Dendritic cell treated with granulocyte-macrophage colony-stimulating factor and Interleukin-4, amounts not matched to agents 40 ng/mL and 50 ng/mL, for 4 days (primary cell): Measurements from ENCODE around the gene ATG2A.
A peak's percentile ranks its signal among the peaks of the same experiment; 100 is the strongest.

Experiments
- H3K27ac Mint-ChIP-seq: one replicate; pipeline ENCODE4 v1.8.0; 2022; ENCODE audit warnings: mild to moderate bottlenecking, mixed read lengths
- H3K27me3 Mint-ChIP-seq: one replicate; pipeline ENCODE4 v1.8.0; 2022; ENCODE audit warnings: mild to moderate bottlenecking, mixed read lengths
- H3K36me3 Mint-ChIP-seq: one replicate; pipeline ENCODE4 v1.8.0; 2022; ENCODE audit warnings: low read depth, mixed read lengths
- H3K4me1 Mint-ChIP-seq: one replicate; pipeline ENCODE4 v1.8.0; 2022; ENCODE audit warnings: low read depth, mixed read lengths
- H3K4me3 Mint-ChIP-seq: one replicate; pipeline ENCODE4 v1.8.0; 2022; ENCODE audit warnings: mild to moderate bottlenecking, moderate library complexity, mixed read lengths
- H3K9me3 Mint-ChIP-seq: one replicate; pipeline ENCODE4 v1.8.0; 2022; ENCODE audit warnings: mixed read lengths
- intact Hi-C: fragments of 100-400 bp; cut with micrococcal nuclease; formaldehyde crosslinking; loops from one replicate; pipeline ENCODE4 v1.15.0; 2022

The ATG2A gene

DNA sequence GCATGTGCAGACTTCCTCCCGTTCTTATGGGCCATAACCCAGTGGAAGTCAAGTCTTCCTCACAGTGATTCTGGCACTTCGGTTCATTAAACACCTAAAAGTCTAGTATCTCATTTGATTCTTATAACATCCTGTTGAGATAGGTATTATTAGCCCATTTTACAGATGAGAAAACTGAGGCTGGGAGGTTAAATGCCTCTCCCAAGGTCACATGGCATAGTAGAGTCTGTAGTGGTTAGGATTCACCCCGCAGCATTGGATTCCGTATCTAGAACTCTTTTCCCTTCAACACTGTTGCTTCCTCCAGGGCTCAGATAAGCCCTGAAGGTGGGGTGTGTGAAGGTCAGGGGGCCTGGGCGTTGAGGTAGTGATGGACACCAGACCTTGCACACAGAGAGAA is 15.3 kb upstream of the ATG2A start:
- intact Hi-C loops, result no loop called here
- Mint-ChIP-seq H3K9me3 (no peaks in the 10 kb centered on the region), H3K4me1 (no peaks in the 10 kb centered on the region), H3K36me3 (peaks cover 79% of the 10 kb centered on the region), H3K27me3 (no peaks in the 10 kb centered on the region), H3K4me3 (no peak overlapping the region), H3K27ac (no peak overlapping the region)

DNA sequence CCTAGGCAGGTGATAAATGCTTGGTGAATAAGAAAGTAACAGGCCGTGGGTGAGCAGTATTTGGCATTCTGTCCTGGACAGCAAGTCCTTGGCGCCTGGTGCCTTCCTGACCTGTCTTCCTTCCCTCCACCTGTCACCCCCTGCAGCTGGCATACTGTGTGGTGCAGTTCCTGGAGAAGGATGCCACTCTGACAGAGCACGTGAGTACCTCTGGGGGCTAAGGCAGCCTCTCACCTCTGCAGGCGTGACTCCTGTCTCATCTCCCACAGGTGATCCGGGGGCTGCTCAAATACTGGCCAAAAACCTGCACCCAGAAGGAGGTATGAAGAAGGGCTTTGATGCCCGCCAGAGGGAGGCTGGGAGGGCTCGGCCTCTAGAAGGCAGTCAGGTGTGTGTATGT is 14.3 kb upstream of the ATG2A start:
- intact Hi-C loops, result no loop called here
- Mint-ChIP-seq H3K27ac (no peak overlapping the region), H3K4me3 (no peak overlapping the region), H3K9me3 (no peaks in the 10 kb centered on the region), H3K27me3 (no peaks in the 10 kb centered on the region), H3K4me1 (no peaks in the 10 kb centered on the region), H3K36me3 (peaks cover 89% of the 10 kb centered on the region)

DNA sequence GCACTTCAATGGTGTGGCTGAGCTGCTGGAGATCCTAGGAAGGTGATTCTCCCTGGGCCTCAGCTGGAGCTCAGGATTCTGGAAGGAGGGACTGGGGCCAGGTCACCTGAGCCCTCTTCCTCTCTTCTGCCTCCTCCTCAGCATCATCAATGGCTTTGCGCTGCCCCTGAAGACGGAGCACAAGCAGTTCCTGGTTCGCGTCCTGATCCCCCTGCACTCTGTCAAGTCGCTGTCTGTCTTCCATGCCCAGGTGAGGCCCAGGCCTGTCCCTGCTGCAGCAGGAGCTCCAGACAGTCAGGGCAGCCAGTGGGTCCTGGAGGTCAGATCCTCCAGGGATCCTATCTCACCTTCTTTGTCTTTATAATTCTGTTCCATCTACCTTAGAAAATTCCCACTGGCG is 13.3 kb upstream of the ATG2A start:
- H3K27me3 Mint-ChIP-seq, result peaks cover 4% of the 10 kb centered on the region
- intact Hi-C loops, result no loop called here
- no peaks in the 10 kb centered on the region for H3K9me3 Mint-ChIP-seq
- peaks cover 92% of the 10 kb centered on the region for H3K36me3 Mint-ChIP-seq
- H3K27ac Mint-ChIP-seq, result no peak overlapping the region
- H3K4me1 Mint-ChIP-seq, result peaks cover 9% of the 10 kb centered on the region
- H3K4me3 Mint-ChIP-seq, result no peak overlapping the region

DNA sequence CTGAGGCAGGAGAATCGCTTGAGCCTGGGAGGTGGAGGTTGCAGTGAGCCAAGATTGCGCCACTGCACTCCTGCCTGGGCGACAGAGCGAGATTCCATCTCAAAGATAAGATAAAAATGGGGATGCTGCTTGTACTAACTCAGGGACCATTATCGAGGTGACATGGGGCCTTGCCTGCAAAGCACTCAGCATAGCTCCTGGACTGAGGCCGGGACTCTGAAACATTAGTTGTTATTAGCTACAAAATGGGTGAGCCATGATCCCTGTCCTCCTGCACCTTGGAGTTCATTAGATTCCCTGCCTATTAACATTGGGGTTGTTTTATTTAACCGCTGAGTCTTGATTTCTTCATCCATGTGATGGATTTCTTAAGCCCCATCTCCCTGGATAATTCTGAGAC is 12.6 kb upstream of the ATG2A start:
- Mint-ChIP-seq H3K9me3 (no peaks in the 10 kb centered on the region), H3K4me1 (peaks cover 15% of the 10 kb centered on the region), H3K27me3 (peaks cover 9% of the 10 kb centered on the region), H3K27ac (no peak overlapping the region), H3K4me3 (no peak overlapping the region), H3K36me3 (peaks cover 93% of the 10 kb centered on the region)
- intact Hi-C loops, result no loop called here

DNA sequence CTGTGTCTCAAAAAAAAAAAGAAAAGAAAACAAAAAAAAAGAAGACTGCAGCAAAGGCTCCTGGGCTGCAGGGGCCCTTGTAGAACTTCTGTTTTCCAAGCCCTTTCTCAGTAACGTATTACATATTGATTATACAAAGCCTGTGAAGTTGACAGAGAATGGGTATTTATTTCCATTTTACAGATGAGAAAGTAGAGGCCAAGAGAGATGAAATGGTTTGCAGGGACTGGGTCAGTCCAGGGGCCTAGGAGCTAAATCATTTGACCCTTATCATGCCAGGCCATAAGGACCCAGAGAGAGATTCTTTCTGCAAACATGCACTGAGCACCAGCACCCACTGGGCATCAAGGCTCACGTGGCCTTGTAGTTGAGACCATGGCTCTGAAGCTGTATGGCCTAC is 11.9 kb upstream of the ATG2A start:
- Mint-ChIP-seq H3K36me3 (peaks cover 92% of the 10 kb centered on the region), H3K4me3 (no peak overlapping the region), H3K27ac (no peak overlapping the region), H3K4me1 (peaks cover 20% of the 10 kb centered on the region), H3K9me3 (no peaks in the 10 kb centered on the region), H3K27me3 (peaks cover 9% of the 10 kb centered on the region)
- intact Hi-C loops, result no loop called here

DNA sequence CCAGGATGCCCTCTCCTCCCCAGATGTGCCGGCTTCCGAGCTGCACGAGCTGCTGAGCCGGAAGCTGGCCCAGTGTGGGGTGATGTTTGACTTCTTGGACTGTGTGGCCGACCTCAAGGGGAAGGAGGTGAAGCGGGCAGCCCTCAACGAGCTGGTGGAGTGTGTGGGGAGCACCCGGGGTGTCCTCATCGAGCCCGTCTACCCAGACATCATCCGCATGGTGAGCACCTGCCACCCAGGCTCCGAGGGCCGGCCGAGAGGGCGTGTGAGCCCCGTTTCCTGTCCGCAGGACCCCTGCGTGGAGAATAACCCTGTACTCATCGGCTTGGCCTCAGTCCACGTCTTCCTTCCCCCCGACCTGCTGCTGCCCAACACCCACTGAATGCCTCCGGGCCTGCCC is 9.7 kb upstream of the ATG2A start:
- Mint-ChIP-seq H3K4me1 (peaks cover 20% of the 10 kb centered on the region), H3K9me3 (no peaks in the 10 kb centered on the region), H3K27ac (no peak overlapping the region), H3K4me3 (no peak overlapping the region), H3K27me3 (peaks cover 9% of the 10 kb centered on the region), H3K36me3 (peaks cover 70% of the 10 kb centered on the region)
- intact Hi-C loops, result no loop called here

DNA sequence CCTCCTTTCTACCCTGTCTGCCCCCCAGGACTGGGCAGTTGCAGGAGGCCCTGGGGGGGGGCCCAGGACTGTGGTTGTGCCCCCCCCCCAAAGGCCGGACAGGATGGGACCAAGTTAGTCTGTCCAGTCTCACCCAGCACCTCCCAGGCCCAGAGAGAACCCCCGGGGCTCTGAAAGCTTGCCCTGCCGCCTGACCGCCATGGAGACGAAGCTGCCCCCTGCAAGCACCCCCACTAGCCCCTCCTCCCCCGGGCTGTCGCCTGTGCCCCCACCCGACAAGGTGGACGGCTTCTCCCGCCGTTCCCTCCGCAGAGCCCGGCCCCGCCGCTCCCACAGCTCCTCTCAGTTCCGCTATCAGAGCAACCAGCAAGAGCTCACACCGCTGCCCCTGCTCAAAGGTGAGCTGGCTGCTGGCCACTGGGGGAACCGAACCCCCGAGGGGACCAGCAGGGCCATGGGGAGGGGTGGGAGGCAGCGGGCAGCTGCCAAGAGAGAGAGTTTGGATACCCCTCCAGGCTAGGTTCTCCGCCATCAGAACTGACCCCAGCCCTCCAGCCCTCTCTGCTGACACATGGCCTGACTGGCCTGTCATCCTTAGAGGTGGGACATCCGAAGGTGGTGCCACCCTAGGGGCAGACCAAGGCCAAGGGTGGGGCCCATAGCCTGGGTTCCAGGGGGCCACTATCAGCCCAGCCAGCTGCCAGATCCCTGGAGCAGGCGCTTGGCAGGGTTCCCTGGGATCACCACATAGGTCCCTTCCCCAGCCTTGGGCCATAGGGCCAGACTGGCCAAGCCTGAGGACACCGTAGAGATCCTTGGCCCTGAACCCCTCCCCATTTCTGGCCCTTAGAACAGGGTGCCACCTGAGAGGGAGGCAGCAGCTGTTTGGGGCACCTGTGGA is 8.8 kb upstream of the ATG2A start:
- peaks cover 9% of the 10 kb centered on the region for H3K27me3 Mint-ChIP-seq
- peak overlapping the region; percentile 99 for H3K4me3 Mint-ChIP-seq
- H3K36me3 Mint-ChIP-seq, result peaks cover 61% of the 10 kb centered on the region
- H3K4me1 Mint-ChIP-seq, result peaks cover 20% of the 10 kb centered on the region
- H3K9me3 Mint-ChIP-seq, result no peaks in the 10 kb centered on the region
- H3K27ac Mint-ChIP-seq, result peak overlapping the region; percentile 98
- intact Hi-C loops, result loop anchor here (1.0 to 2.0 kb wide), 3 partner anchors 8 to 101 kb away; partner anchors contain the start of genes ATG2A and SNX15

DNA sequence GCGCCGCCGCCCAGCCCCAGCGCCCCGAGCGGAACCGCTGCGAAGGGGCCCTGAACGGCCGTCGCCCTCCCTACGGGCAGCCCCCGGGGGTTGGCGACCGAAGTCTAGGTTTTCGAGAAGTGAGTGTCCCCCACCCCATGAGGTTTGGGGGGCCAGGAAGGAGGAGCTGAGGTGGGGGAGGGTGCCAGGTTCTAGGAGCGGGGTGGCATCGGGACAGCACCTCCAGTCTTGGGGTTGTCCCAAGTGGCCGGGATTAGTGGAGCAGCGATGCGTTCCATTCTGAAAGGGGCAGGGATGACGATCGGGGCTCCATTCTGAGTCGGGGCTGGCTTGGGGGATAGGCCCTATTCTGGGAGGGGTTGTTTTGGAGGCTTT is 7.9 kb upstream of the ATG2A start:
- intact Hi-C loops, result loop anchor here (1.0 to 2.0 kb wide), 3 partner anchors 8 to 102 kb away; partner anchors contain the start of genes ATG2A and SNX15
- Mint-ChIP-seq H3K27me3 (peaks cover 9% of the 10 kb centered on the region), H3K4me3 (peak overlapping the region; percentile 99), H3K27ac (peak overlapping the region; percentile 98), H3K36me3 (peaks cover 52% of the 10 kb centered on the region), H3K4me1 (peaks cover 20% of the 10 kb centered on the region), H3K9me3 (no peaks in the 10 kb centered on the region)

DNA sequence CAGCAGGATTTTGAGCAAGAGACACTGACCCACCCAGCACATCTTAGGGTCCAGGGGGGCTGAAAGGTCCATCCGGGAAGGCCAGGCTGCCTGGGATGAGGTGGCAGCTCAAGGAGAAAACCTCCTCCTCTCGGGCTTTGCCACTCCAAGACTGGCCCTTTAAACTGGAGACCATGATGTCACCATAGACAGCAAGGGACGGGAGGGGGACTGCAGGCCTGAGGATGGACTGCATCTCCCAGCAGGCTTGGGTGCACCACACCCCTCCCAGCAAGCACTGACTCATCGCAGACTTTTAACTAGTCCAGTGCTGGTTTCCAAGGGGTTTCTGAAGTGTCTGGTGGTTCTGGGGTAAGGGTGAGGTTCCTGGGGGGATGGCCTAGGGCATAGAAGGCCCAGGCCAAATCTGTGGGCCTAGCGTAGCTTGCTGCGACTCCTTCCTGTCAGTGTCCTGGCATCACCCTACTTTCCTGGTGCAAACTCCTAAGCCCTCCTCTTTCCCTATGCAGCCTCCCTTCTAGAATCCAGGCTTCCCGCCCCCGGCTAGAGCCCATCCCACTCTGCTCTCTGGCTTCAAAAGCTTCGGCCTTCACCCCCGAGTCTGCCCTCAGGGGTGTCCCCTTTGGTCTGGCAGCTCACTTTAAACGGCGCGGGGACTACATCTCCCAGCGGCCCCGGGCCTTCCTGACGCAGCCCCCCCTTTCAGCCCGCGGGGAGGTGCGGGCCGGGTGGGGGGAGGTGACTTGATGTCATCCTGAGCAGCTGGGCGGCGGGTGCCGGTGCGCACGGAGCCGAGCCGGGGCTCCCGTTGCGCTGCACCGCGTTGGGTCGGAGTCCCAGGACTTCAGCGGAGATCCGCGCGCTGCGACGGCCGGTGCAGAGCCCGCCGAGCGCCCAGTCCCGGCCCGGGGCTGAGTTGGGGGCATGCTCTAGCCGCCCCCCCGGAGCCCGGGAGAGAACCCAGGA is 7.2 kb upstream of the ATG2A start, which contains the start of gene PPP2R5B:
PPP2R5B (plus strand) TSS at position 746 of the 966 bp plus-strand sequence. CDS start 1,046 bp downstream, outside the sequence.
- Mint-ChIP-seq H3K9me3 (no peaks in the 10 kb centered on the region), H3K4me1 (peaks cover 20% of the 10 kb centered on the region), H3K4me3 (peak within 1 kb of the TSS; percentile 99), H3K36me3 (peaks cover 45% of the 10 kb centered on the region), H3K27ac (peak within 1 kb of the TSS; percentile 98), H3K27me3 (peaks cover 9% of the 10 kb centered on the region)
- intact Hi-C loops, result loop anchor here (2.0 kb wide), 2 partner anchors 77 to 103 kb away; partner anchors contain the start of gene SNX15

DNA sequence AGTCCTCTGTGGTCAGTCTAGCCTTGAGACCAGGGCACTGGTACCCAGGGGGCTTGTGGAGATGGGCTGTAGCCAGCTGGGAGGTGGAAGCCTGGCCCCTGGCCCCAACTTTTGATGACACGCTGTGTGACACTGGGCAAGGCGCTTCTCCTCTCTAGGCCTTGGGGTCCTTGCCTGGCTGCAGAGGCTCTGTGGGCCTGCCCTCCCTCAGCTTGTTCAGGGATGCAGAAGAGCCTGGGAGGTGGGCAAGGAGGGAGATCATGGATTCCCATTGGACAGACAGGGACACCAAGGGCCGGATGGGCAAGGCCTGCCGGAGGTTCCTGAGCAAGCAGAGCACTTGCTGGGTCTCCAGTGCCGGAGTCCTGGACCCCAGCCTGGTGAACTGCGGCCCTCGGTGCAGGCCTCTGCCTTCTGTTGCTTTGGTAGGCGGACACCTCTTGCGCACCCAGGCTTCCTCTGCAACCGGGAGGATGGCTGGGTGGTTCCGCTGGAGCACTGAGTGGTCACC is 6.2 kb upstream of the ATG2A start:
- Mint-ChIP-seq H3K27me3 (peaks cover 9% of the 10 kb centered on the region), H3K4me1 (peaks cover 20% of the 10 kb centered on the region), H3K4me3 (no peak overlapping the region), H3K27ac (no peak overlapping the region), H3K9me3 (no peaks in the 10 kb centered on the region), H3K36me3 (peaks cover 35% of the 10 kb centered on the region)
- intact Hi-C loops, result no loop called here

DNA sequence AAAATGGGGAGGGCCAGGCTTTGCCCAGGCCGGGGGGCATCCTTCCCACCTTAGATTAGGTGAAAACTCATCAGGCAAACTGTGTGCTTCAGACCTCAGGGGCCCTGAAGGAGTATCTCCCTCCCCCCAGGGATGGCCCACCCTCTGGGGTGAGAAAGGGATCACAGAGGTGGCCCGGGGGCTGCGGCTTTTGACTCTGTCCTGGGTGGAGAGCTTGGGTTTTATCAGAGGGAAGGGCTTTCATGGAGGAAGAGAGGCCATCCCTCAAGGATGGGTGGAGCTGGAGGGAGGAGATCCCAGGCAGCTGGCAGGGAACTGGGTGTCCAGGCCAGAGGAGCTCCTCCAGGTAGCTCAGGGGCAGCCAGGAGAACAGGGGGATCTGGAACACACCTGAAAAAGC is 4.4 kb upstream of the ATG2A start:
- peaks cover 21% of the 10 kb centered on the region for H3K36me3 Mint-ChIP-seq
- peaks cover 32% of the 10 kb centered on the region for H3K4me1 Mint-ChIP-seq
- H3K27ac Mint-ChIP-seq, result peak overlapping the region; percentile 19
- intact Hi-C loops, result no loop called here
- H3K4me3 Mint-ChIP-seq, result no peak overlapping the region
- H3K27me3 Mint-ChIP-seq, result peaks cover 9% of the 10 kb centered on the region
- no peaks in the 10 kb centered on the region for H3K9me3 Mint-ChIP-seq

DNA sequence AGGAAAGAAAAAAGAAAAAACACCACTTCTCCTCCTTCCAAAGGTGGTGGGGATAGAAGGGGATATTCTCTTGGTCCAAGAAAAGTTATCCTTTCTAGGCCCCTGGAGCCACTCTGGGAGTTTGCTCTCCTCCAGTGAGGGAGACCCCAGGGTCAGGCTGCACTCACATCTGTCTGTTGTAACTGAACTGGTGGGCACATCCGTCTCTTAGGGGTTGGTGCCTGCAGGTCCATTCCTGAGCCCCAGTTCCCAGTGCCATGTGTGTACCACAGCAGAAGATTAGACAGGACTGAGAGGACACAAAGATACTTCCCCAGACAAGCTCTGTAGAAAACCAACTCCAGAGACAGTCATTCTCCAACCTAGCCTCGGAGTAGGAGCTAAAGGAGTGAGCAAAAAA is 3.1 kb upstream of the ATG2A start:
- H3K27me3 Mint-ChIP-seq, result peaks cover 3% of the 10 kb centered on the region
- intact Hi-C loops, result no loop called here
- peaks cover 34% of the 10 kb centered on the region for H3K4me1 Mint-ChIP-seq
- H3K27ac Mint-ChIP-seq, result no peak overlapping the region
- H3K4me3 Mint-ChIP-seq, result no peak overlapping the region
- no peaks in the 10 kb centered on the region for H3K9me3 Mint-ChIP-seq
- H3K36me3 Mint-ChIP-seq, result peaks cover 17% of the 10 kb centered on the region

DNA sequence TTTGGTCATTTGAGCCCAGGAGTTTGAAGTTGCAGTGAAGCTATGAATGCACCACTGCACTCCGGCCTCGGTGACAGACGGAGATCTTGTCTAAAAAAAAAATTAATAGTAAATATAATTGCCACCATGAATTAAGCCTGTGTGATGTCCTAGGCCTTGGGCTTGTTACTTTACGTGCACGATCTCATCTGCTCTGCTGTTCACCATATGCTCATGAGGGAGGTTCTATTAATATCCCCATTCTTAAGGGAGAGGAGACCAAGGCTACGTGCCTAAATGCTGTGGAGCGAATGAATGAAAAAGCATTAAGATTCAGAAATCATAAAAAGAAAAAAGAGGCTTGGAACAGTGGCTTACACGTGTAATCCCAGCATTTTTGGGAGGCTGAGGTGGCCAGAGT is 2.6 kb upstream of the ATG2A start:
- peaks cover 14% of the 10 kb centered on the region for H3K36me3 Mint-ChIP-seq
- H3K4me1 Mint-ChIP-seq, result peaks cover 33% of the 10 kb centered on the region
- no peaks in the 10 kb centered on the region for H3K27me3 Mint-ChIP-seq
- no peaks in the 10 kb centered on the region for H3K9me3 Mint-ChIP-seq
- no peak overlapping the region for H3K27ac Mint-ChIP-seq
- H3K4me3 Mint-ChIP-seq, result no peak overlapping the region
- intact Hi-C loops, result loop anchor here (10.0 kb wide), 1 partner anchor 195 kb away; the partner anchor contains the start of genes TM7SF2 and ZNHIT2
